Germinal center (tissue), 1 donor: ENCODE data around the gene DBNL.
A peak's percentile ranks its signal among the peaks of the same experiment; 100 is the strongest.

Source experiments
- DNase-seq: peaks from one replicate; pipeline ENCODE4 v3.0.0; 2012; ENCODE audit warnings: mixed read lengths, low spot score

DBNL gene

GRCh38 chr7:44062180-44062902 is 17.8 kb downstream of the DBNL start:
- no peak for DNase-seq

DNA sequence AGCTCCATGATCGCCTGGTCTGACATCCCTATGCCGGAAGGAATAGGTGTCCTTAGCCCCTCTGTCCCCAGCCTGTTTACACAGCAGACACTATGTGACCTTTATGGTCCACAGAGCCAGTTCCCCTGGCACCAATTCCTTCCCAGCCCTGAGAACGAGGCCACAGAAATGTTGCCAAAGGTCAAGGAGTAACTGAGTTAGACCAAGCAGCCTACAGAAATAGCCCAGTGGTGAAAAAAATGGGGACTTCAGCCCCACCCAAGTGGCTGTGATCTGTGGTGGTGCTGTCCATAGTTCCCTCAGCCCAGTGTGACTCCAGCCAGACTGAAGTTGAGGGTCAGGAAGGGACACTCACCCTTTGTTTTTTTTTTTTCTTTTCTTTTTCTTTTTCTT is 18.4 kb downstream of the DBNL start:
- DNase-seq, result no peak

DNA sequence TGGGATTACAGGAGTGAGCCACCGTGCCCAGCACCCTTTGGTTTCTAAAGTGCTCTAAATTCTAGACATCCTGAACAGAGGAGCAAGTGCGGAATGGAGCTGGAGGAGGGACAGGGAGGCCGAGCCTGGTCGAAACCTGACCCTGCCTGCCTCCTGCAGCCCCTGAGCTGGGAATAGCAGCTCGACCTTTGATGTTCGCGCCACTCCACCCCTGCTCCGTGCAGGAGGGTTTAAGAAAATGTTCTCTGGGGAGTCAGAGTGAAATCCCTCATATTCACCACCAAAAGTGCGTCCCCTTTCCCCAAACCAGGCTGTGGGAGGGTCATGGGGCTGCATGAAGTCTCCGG is 19.0 kb downstream of the DBNL start:
- DNase-seq, result no peak

DNA sequence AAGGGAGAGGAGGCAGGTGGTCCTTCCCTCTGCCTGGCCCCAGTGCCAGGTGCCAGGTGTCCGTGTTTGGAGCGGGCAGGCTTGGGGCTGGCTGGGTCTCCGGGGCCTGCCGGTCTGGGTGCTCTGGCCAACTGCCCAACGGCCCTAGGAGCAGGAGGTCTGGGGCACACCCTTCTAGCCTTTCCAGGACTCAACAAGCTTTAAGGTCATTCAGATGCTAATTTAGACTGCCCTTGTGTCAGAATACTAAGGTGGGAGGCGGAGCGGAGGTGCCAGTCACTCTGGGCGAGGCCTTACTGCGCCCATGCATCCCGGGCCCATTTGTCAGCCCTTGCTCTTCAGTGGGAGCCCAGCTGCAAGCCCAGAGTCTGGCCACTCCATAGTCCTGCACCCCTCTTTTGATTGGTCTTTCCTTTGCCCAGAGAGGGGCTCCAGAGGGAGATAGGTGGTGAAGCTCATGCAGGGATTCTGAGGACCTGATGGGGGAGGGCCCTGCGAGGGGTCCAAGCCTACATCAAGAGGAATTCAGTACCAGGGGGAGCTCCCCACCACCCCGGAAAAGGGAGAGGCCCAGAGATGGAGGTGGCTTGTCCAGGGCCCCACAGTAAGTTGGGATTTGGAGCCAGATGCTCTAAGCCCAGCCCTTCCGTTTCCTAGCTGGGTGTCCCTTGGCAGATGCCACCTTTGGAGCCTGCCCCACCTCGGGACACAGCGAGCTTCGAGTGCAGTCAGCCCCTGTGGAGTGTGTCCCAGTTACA is 19.6 kb downstream of the DBNL start:
- no peak for DNase-seq

GRCh38 chr7:44064791-44065430 is 20.4 kb downstream of the DBNL start:
- no peak for DNase-seq

GRCh38 chr7:44065431-44066110 is 21.1 kb downstream of the DBNL start, which contains the start of gene PGAM2:
PGAM2 (minus strand) TSS chr7:44065567; CDS start chr7:44065529, 38 bp downstream.
- DNase-seq, result no peak

DNA sequence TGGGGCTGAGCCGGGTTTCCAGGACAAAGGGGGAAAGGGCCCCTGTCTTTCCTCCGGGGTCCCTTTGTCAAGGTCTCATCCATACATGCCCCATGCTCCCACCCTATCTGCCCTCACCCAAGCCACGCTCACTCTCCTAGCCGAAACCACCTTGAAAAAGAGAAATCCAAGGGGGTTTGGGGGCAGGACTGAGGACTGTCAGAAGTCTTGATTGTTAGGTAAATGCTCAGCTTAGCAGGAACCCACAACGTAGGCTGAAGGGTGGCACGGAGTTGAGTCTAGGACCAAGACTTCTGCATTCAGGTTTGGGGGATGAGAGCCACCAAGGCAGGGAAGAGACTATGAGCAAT is 21.6 kb downstream of the DBNL start:
- DNase-seq, result no peak

GRCh38 chr7:44066494-44067063 is 22.1 kb downstream of the DBNL start:
- no peak for DNase-seq

GRCh38 chr7:44067064-44067951 is 22.8 kb downstream of the DBNL start:
- no peak for DNase-seq

- no peak for DNase-seq
Measured at GRCh38 chr7:44068054-44068453, 23.6 kb downstream of the DBNL start.

DNA sequence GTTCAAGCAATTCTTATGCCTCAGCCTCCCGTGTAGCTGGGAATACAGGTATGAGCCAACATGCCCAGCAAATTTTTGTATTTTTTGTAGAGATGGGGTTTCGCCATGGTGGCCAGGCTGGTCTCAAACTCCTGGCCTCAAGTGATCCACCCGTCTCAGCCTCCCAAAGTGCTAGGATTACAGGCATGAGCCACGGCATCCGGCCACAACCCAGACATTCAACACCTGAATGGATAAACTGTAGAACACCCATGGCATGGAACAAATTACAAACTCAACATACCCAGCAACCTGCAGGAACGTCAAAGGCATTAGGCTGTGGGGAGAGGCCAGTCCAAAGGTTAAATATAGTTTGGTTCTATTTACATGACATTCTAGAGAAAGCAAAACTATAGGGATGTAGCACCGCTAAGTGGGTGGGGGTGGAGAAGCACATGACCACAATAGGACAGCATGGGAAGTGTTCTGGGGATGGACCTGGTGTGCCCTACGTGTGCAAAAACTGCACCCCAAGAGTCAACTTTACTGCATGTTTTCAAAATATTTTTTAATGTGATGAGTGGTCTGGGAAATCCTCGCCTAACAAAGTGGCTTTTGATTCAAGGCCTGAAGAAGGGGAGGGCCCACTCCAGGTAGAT is 27.3 kb downstream of the DBNL start:
- no peak for DNase-seq

- DNase-seq, result peak; percentile 56
Measured at GRCh38 chr7:44072364-44073231, 28.1 kb downstream of the DBNL start.

- DNase-seq, result peak; percentile 84
Measured at GRCh38 chr7:44073664-44074348, 29.3 kb downstream of the DBNL start.

- no peak for DNase-seq
Measured at GRCh38 chr7:44074349-44074695, 29.8 kb downstream of the DBNL start.

- DNase-seq, result no peak
Measured at GRCh38 chr7:44075296-44076075, 31.0 kb downstream of the DBNL start.

DNA sequence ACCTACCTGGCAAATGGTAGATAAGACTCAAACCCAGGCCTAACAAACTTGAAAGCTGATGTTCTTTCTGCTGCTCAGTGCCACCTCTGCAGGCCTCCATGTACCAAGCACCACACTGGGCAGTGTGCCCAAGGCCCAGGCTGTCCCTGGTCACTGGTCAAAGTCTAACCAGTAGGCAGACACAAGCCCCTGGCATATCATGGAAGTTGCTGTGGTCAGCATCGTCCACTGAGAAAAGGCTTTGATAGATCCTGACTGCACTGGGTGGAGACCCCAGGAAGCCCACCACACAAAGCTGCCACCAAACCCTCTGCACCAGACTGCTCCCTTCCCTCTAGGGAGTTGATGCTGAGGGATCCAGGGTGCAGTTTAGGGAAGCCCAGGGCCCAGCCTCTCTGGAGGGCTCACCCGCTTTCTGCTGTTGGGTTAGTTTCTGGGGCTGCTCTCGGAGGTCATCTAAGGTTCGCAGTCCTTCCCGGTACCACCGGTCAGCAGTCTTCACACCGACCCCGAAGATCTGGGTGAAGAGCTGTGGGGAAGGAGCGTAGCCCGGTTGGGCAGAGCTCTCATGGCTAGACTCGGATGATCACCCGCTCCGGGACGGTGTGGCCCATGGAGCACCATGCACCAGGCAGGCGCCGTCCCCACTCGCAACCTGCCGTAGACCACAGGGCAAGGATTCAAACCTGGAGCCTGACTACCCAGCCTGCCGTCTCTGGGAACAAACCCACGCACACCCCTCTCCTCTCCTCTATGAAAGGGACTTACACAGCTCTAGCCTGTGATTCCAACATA is 31.8 kb downstream of the DBNL start:
- no peak for DNase-seq

DNA sequence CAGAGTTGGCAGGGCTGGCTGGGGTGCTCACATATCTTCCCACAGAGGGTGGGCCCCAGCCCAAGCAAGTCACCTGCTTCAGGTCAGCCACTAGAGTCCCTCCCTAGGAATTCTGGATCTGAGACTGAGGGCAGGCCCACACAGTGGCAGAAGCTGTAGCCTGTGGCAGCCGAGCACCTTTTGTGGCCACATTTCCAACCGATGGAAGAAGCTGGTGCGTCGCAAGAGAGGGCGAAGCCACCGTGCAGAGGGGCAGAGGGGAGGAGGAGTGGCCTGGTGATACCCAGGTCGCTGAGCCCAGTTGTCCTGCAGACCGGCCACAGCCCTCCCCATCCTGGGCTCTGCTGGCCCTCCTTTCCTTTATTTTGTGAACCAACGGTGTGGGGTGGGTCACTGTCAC is 32.6 kb downstream of the DBNL start:
- no peak for DNase-seq

- no peak for DNase-seq
Measured at GRCh38 chr7:44077681-44078091, 33.2 kb downstream of the DBNL start.
